AG09319 (cell line): ENCODE measurements around the gene MED17.
"Not testable (repeated sequence)": the region's sequence is repeated elsewhere in the genome, so short reads cannot be mapped to it uniquely, and the experiment has no call there.

Source experiments
- DNase-seq: peaks from one replicate; pipeline ENCODE4 v3.0.0-alpha.2; 2010; ENCODE audit warnings: low read depth; ENCODE audit errors: extremely low read depth
- CTCF ChIP-seq: IDR thresholded peaks from 2 replicates; pipeline ENCODE4 v1.5.1; 2011; ENCODE audit warnings: low read depth, mild to moderate bottlenecking, inconsistent platforms, low read length, moderate library complexity

MED17 gene

DNA sequence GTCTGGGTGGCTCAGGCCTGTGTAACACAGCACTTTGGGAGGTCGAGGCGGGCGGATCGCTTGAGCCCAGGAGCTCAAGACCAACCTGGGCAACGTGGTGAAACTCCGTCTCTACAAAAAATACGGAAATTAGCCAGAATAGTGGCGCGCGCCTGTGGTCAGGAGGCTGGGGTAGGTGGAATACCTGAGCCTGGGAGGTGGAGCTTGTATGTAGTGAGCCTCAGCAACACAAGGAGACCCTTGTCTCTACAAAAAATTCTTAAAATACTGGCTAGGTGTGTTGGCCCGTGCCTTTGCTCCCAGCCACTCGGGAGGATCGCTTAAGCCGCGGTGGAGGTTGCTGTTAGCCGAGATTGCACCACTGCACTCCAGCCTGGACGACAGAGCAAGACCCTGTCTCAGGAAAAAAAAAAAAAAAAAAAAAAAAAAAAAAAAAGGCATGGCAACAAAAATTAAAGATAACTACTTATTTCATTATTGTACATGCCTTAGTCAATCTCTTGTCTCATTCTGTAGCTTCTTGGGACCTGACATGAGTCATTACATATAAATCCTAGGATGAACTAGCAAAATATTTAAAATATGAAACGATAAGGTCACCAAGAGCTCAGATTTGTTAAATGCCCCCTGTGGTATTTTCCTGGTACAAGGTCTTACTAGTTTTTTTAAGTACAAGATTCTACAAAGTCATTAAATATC, 43.9 kb upstream of the MED17 start:
- TF ChIP-seq CTCF = no peak
- no peak for DNase-seq

DNA sequence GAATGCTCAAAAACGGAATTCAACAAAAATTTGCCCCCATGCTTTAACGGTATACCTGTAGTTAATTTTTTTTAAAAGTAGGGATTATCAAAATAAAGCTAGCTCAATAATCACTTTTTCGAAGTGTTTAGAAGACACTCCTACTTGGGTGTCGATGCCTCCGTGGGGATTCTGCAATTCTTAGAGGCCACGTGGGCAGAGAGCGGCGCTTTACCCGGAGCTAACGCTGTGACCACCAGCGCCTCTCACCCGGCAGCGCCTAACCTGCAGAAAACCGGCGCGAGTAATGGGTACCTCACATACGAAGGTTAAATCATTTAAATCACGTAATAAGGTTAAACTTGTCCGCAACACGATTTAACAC, 43.4 kb upstream of the MED17 start:
- no peak for DNase-seq
- TF ChIP-seq CTCF = no peak; the same call in 1 of the 2 replicates

DNA sequence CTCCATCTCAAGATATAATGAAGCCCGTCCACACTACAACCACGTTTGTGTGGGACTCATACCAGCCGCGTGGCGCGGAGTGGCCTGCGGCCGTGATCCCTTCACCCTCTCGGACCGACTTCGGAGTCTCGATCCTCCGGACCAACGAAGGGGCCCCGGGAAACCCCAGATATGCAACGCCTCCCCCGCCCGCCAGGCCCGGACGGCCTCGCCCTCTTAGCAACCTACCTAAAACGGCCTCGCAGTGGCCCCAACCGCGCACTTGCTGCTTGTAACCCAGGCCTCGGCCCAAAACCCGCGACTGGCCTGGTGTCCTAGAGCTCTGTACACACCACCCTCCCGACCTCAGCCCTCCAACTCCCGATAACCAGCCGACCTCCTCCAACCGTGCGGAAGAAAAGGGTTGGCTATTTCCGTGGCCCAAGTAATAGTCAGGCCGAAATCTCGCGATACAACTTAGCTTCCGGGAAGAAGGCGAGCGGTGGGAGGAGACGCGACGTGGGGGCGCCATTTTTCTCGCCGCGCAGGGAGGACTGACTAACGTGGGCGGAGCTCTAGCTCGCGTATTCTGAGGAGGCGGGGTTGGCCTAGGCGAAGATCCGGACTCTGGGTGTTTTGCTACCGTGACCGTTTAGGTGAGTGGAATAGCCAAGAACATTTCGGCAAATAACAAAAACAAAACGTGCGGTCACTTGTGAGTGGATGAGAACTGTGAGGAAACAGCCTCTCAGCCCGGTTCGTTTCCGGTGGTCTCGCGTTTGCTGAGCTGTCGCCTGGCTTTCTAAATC, 42.8 kb upstream of the MED17 start, which contains the start of the genes C11orf54 and TAF1D:
TSS of gene C11orf54 (plus strand) at position 579 of the 788 bp plus-strand sequence. CDS start 5,722 bp downstream, outside the sequence.
TSS of gene TAF1D (minus strand) at position 402 of the 788 bp plus-strand sequence. CDS start 2,191 bp downstream, outside the sequence.
- DNase-seq = peak; percentile 95
- TF ChIP-seq CTCF = no peak; the same call in 1 of the 2 replicates

- no peak for TF ChIP-seq CTCF
- DNase-seq = no peak
These were observed 42.2 kb upstream of the MED17 start for GRCh38 chr11:93741882-93742226.

GRCh38 chr11:93743291-93743690, 40.8 kb upstream of the MED17 start:
- DNase-seq = no peak
- TF ChIP-seq CTCF = no peak

DNA sequence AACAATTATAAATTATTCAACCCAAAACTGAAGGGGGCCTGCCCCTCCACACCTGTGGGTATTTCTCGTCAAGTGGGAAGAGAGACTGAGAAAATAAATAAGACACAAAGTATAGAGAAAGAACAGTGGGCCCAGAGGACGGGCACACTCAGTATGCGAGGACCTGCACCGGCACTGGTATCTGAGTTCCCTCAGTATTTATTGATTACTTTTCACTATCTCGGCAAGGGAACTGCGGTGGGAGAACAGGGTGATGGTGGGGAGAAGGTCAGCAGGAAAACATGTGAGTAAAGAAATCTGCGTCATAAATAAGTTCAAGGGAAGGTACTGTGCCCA, 39.4 kb upstream of the MED17 start:
- TF ChIP-seq CTCF = no peak
- DNase-seq = no peak

DNA sequence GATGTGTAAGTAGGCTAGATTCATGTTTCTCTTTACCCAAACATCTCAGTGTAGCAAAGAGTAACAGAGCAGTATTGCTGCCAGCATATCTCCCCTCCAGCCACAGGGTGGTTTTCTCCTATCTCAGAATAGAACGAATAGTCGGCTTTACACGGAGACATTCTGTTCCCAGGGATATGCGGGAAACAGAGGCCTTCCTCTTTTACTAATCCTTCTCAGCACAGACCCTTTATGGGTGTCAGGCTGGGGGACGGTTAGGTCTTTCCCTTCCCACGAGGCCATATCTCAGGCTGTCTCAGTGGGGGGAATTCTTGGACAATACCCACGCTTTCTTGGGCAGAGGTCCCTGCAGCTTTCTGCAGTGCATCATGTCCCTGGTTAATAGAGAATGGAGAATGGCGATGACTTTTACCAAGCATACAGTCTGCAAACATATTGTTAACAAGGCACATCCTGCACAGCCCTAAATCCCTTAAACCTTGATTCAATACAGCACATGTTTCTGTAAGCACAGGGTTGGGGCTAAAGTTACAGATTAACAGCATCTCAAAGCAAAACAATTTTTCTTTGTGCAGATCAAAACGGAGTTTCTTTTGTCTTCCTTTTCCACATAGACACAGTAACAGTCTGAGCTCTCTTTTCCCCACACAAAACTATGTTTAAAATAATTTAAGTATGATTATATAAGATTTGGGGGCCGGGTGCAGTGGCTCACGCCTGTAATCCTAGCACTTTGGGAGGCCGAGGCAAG, 38.9 kb upstream of the MED17 start:
- not testable (repeated sequence) for DNase-seq
